Cerebellar nuclear complex (tissue), 1 donor: Measurements from ENCODE around the gene ARHGAP31.
"Not testable (repeated sequence)": the region's sequence is repeated elsewhere in the genome, so short reads cannot be mapped to it uniquely, and the experiment has no call there.

ENCODE experiments used
- DNase-seq, 2 experiments: peaks; one replicate each; lab custom pipeline; 2025; lab: John Stamatoyannopoulos, UW

Gene ARHGAP31

DNA sequence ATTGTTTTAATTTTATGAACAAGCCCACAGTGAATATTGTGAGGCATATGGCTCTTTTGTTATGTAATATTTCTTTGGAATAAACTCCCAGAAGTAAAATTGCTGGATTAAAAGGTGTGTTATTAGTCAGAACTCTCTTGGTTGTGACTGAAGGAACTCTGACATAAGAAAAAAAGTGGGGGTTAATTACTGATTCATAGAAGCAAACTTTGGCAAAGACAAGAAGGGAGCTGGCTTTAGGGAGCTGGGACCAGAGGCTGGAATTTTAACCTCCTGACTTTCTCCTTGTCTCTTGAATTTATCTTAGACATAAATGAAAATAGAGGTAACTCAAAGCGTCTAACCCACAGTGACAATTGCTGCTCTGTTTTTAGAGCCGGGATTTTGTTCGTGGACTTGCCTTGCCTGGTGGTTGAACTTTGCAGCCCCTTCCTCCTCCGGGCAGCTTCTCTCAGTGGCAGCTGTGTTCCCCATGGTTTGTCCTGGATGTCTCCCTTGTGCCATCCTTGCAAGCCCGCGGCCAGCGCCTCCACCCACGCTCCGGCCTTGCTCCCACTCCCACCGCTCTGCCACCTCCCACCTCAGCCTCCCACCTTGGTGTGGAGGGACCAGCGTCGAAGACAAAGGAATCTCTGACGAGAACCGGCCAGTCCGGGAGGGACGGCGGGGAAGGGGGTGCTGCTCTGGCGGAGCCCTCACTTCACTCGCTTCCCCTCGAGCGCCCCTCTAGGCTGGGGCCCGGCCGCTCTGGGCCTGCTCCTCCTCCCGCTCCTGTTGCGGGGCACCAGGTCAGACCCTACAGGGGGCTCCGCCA lies 28.0 kb downstream of the ARHGAP31 start:
- no peak for DNase-seq

GRCh38 chr3:119322835-119323722 lies 28.9 kb downstream of the ARHGAP31 start:
- DNase-seq, result no peak

DNA sequence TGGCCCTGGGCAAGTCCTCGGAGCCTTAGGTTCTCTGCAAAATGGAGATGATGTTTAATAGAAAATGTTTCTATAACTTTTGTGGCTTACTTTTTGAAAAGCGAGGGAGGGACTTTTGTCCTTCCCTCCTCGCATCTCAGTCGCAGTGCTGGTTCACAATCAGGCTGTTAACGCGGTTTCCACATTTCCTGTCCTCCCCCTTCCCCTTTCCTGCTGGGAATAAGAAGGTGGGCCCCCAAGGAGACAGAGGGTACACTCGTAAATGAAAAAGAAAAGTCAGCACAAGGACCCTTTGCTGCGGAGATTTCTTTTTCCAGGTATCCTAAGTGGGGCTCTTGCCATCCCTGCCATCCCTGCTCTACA lies 29.5 kb downstream of the ARHGAP31 start:
- DNase-seq, result no peak

- no peak for DNase-seq
Measured at GRCh38 chr3:119324899-119325298, 30.7 kb downstream of the ARHGAP31 start.

GRCh38 chr3:119326976-119327375 lies 32.8 kb downstream of the ARHGAP31 start:
- no peak for DNase-seq

DNA sequence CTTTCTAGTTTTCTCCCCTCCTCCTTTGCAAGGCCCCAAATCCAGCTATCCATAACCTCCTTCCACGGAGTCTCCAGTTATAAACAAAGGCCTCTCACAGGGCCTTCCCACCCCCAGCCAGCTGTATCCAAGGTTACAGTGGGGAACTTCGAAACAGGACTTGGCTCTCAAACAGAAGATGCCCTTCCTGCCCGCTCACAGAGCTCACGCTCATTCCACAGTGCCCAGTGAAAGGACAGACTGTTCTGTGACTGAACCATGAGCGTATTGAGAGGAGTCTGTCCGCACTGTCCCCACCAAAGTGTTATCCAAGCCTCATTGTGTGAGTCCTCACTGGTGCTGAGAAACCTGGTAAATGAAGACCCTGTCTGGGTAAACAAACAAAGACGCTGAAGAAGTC lies 35.4 kb downstream of the ARHGAP31 start:
- DNase-seq, result no peak

DNA sequence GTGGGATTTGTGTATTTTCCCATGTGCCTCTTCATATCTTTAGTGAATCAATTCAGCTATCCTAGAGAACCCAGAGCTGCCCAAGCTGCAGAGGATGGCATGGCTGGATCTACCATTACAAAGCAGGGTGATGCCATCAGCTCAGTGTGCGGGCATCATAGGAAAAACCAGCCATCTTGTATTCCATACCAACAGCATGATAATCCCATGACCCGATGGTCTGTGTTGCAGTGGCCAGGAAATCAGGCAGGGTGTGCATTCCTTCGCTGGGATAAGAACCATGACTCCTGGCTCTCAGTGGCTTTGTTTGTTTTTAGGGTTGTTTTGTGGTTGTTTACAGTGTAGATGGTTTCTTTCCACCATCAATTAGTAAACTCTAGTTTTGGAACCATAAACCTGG lies 36.0 kb downstream of the ARHGAP31 start:
- DNase-seq, result no peak

DNA sequence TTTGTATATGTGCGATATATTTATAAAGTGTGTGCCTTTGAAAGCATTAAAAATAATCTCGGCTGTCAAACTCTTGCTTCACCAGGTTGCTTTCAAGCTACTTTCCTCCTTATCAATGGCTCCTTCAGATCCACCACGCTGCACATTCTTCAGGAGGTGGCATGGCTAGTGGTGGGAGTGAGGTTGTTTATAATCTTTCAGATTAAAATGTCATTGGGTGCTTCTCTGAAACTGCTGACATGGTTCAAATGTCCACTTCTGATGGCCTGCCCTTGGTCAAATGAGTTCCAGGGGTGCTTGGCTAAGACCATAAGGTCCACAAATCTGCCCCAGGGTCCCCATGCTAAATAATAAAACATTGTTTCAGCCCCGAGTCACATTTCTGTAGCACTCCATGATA lies 36.7 kb downstream of the ARHGAP31 start:
- DNase-seq, result no peak

DNA sequence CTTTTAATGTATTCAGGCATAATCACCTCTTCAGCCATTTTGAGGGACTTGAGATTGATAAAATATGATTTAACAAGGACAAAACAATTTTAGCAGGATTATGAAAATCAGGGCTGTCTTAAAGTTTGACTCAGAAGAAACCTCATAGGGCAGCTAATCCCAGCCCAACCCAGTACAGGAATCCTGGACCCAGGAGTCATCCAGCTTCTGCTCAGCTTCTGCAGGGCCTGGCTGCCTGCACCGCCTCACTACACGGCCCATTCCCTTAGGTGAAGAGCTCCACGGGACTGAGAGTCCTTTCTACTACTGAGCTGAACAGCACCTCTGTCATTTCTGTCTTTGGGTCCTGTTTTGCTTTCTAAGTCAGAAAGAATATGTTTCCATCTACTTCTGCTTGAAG lies 37.5 kb downstream of the ARHGAP31 start:
- DNase-seq, result no peak

GRCh38 chr3:119333773-119334509 lies 39.8 kb downstream of the ARHGAP31 start:
- no peak for DNase-seq

GRCh38 chr3:119336823-119337222 lies 42.6 kb downstream of the ARHGAP31 start:
- no peak for DNase-seq

GRCh38 chr3:119337407-119337806 lies 43.2 kb downstream of the ARHGAP31 start:
- not testable (repeated sequence) for DNase-seq

- no peak for DNase-seq
Measured at GRCh38 chr3:119338754-119339153, 44.6 kb downstream of the ARHGAP31 start.

GRCh38 chr3:119340014-119340413 lies 45.8 kb downstream of the ARHGAP31 start:
- no peak for DNase-seq

DNA sequence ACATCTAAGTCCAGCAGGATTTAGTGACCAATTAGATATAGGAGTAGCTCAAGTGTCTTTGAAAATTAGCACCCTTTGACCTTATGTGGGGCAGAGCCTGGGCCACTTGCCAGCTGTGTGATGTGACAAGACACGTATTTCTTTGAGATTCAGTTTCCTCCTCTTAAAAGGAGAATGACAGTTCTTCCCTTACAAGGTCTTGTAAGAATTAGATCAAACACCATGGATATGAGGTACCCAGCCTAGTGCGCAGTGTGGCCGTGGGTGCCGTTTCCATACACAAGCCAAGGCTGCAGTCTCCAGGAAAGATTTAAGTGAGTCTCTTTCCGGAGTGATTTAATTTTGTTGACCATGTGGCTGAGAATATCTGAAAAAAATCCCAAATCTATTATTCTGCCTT lies 46.3 kb downstream of the ARHGAP31 start:
- DNase-seq, result no peak

DNA sequence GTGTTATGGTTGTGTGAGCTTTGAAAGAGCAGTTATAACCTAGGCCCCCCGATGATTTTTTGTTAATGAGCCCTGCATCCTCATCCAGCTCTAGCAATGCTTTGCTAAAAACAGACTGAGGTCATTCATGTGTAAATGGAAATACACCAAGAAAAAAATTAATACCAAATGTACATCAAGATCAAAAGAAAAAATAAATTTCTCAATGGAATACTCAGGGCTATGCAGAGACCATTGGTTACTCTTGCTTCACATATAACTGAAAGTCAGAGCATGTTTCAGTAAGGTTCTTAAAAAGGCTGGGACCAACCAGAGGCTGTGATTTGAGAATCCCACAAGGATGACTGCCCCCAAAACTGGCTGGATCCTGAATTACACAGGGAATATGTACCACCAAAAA lies 48.0 kb downstream of the ARHGAP31 start:
- DNase-seq, result no peak

GRCh38 chr3:119343719-119344118 lies 49.5 kb downstream of the ARHGAP31 start:
- DNase-seq, result no peak

- no peak for DNase-seq
Measured at GRCh38 chr3:119346076-119346496, 51.9 kb downstream of the ARHGAP31 start.

GRCh38 chr3:119347036-119347435 lies 52.9 kb downstream of the ARHGAP31 start:
- no peak for DNase-seq

DNA sequence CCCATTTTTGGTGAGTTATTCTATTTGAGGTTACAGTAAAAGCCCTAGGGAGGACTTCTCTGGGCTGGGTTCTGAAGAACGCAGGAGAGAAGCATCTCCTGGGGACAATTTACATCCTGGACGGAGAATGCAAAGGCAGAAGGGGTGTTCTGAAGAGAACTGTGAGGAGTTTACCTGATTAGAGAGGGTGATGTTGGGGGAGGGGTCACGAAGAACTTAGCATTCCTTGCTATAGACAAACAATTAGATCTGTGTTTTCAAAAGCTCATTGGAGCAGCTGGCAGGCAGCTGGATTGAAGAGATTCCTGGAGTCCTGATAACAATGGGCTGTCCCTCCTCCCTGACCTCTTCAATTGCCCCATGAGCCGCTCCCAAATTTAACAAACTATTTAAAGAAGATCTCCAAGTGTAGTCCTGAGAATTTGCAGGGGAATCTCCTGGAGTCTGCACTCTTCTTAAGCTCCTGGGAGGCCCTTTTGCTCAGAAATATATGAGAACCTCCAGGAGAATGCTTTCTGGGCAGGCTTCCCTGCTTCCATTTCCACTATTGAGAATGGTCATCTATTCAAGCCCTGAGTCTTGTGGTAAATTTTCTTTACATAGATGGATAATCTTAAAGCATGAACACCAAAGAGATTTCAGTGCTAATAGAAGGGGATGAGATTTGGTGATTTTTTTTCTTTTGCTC lies 55.3 kb downstream of the ARHGAP31 start:
- DNase-seq, result no peak

- no peak for DNase-seq
Measured at GRCh38 chr3:119350114-119350513, 55.9 kb downstream of the ARHGAP31 start.

DNA sequence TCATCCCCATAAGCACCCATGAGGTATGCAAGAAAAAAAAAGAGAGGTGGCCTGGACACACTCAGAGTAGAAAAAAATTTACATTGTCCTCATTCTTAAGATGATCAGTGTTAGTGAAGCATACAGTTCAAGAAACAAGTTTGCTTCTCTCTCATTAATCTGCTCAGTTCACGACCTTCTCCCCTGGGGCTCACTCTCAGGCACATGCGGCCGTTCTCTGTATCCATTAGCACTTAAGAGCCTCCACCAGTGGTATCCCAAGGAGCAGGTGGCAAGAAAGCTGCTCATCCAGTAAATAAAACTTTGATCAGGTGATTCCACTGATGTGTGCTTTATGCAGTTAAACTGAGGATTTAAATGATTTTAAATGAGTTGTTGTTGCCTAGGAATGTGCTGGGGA lies 57.4 kb downstream of the ARHGAP31 start:
- no peak for DNase-seq
